HUES48 (cell line): Measurements from ENCODE around the gene PRELID1.

Experiments
- H3K27ac ChIP-seq: one replicate; pipeline ENCODE4 v1.7.0; 2013; ENCODE audit warnings: low read depth, low read length, inconsistent platforms
- H3K27me3 ChIP-seq: 2 replicates; pipeline ENCODE4 v1.6.1; 2013; ENCODE audit warnings: mild to moderate bottlenecking, low read length; ENCODE audit not compliant: control insufficient read depth, insufficient read depth
- H3K36me3 ChIP-seq: 2 replicates; pipeline ENCODE4 v1.6.1; 2013; ENCODE audit warnings: low read length; ENCODE audit not compliant: control insufficient read depth, insufficient read depth
- H3K4me1 ChIP-seq: 2 replicates; pipeline ENCODE4 v1.6.1; 2013; ENCODE audit warnings: mild to moderate bottlenecking, low read length; ENCODE audit not compliant: control insufficient read depth, insufficient read depth
- H3K4me3 ChIP-seq: 2 replicates; pipeline ENCODE4 v1.5.1; 2013; ENCODE audit warnings: mild to moderate bottlenecking, low read depth, low read length
- H3K9ac ChIP-seq: 2 replicates; pipeline ENCODE4 v1.6.1; 2013; ENCODE audit warnings: mild to moderate bottlenecking, low read depth, low read length, moderate library complexity
- H3K9me3 ChIP-seq: 2 replicates; pipeline ENCODE4 v1.6.1; 2013; ENCODE audit warnings: low read length; ENCODE audit not compliant: control insufficient read depth, insufficient read depth

The PRELID1 gene

DNA sequence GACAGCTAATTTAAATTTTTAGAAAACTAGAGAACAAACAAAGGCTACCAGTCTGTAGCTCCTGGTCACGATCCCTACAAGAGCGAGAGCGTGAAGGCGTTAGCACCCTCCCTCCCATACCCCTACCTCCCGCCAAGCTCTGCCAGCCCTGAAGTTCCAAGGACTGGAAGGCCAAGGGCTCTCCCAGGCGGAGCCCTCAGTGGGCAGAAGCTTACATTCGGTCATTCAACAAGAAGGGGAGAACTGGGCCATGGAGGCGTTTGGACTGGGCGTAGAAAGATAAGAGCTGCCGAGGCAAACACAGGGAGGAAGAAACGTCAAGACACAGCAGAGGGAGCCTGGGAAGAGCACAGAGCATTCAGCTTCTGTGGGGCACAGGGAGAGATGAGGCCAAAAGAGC lies 5.1 kb downstream of the PRELID1 start:
- Histone ChIP-seq H3K27ac (no peak overlapping the region), H3K4me3 (no peak overlapping the region), H3K9me3 (no peaks in the 10 kb centered on the region), H3K9ac (no peak overlapping the region), H3K27me3 (no peaks in the 10 kb centered on the region), H3K4me1 (peaks cover 9% of the 10 kb centered on the region; the same call in 1 of the 2 replicates), H3K36me3 (peaks cover 25% of the 10 kb centered on the region)

DNA sequence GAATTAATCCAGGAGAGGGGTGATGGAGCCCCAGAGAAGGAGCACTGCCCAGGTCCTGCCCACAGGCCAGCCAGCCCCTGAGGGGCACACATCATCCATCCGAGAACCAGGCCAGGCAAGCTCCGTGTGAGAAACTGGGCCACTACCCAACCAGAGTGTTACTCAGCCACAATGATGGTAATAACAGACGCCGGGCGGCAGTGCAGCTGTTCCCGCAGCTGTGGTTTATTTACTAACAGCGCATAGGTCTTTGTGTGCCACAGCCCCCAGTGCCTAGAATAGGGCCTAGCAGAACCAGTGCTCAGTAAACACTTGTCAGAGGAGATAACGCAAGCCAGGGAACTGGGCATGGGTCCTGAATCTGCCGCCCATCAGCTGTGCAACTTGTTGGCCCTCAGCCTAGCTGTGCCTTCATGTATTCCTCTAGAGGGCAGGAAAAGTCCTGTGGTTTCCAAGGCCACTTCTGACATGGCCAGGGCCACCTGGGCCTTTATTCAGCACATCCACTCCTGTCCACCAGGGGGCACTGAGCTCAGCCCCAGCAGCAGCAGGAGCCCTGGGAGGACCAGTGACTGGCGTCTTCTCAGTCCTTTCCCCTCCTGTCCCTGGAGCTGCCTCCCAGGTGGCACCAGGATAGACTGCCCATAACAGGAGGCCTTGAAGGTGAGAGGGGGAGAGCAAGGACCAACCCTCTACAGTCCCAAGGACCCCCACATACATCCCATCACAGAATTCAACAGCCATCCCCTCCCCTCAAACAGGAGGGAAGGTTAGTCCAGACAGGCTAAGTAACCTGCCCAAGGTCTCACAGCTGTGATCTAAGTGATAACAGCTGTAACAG lies 6.0 kb downstream of the PRELID1 start:
- Histone ChIP-seq H3K27me3 (no peaks in the 10 kb centered on the region), H3K9ac (no peak overlapping the region), H3K4me3 (no peak overlapping the region), H3K27ac (no peak overlapping the region), H3K4me1 (peaks cover 9% of the 10 kb centered on the region; the same call in 1 of the 2 replicates), H3K9me3 (no peaks in the 10 kb centered on the region), H3K36me3 (peaks cover 24% of the 10 kb centered on the region)

DNA sequence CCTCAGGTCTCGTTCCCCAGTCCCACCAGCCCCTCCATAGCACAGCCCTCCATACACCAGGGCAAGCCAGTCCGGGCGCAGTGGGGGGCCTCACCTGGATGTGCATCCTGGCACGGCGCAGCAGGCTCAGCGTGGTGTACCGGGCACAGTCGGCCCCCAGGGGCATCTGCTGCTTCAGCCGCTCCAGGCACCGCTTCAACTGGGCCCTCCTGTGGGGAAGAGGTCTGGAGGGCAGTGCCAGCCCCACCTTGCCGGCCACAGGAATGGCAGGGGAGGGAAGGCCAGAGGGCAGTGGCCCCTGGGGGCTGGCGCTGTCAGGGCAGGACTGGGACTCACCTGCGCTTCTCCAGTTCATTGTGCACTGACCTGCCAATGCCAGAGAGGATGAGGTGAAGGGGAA lies 6.7 kb downstream of the PRELID1 start:
- Histone ChIP-seq H3K27ac (no peak overlapping the region), H3K9me3 (no peaks in the 10 kb centered on the region), H3K4me1 (peaks cover 9% of the 10 kb centered on the region; the same call in 1 of the 2 replicates), H3K4me3 (no peak overlapping the region), H3K9ac (no peak overlapping the region), H3K36me3 (peaks cover 17% of the 10 kb centered on the region), H3K27me3 (no peaks in the 10 kb centered on the region)

DNA sequence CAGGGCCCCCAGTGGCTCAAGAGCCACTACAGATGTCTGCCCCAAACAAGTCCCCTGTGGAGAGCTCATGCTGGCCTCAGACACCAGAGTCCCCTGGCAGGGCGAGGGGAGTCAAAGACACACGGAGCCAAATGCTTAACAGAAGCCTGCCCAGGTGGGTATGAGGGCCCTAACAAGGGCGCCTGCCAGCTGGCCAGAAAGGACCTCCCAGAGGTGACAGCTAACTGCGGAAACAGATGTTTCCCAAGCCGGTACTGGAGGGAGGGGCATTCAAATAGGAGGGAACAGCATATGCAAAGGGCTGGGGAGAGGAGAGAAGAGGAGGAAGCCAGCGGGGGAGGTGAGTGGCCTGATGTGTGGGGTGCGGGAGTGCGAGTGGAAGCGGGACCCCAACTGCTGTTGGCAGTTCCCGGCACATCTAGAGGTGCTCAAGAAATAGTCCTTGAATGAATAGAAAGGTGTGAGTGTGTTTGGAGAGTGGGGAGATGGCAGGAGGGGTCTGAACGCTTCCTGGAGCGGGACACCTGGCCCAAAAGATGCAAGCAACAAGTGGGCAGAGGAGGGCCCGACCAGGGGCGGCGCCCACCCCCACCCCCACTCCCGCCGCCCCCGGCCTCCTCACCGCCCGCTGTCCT lies 7.3 kb downstream of the PRELID1 start:
- Histone ChIP-seq H3K4me3 (peak overlapping the region; percentile 62), H3K4me1 (peaks cover 9% of the 10 kb centered on the region; the same call in 1 of the 2 replicates), H3K27me3 (no peaks in the 10 kb centered on the region), H3K27ac (no peak overlapping the region), H3K9ac (no peak overlapping the region), H3K36me3 (peaks cover 11% of the 10 kb centered on the region), H3K9me3 (no peaks in the 10 kb centered on the region)

DNA sequence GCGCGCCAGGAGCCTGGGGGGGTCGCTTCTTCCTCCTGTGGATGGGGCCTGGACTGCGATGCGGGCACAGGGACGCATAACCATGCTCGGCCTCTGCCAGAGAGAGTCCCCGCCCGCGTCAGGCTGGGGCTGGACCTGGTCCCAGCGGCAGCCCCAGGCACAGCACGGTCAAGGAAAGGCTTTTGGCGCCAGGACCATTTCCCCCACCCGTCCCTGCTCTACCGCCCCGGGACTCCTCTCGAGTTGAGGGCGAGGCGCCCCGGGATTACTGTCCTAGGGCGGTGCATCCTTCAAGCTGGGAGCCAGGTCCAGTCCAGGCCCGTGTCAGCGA lies 7.8 kb downstream of the PRELID1 start:
- Histone ChIP-seq H3K27ac (peak overlapping the region; percentile 89), H3K4me3 (peak overlapping the region; percentile 62), H3K36me3 (peaks cover 7% of the 10 kb centered on the region), H3K4me1 (peaks cover 9% of the 10 kb centered on the region; the same call in 1 of the 2 replicates), H3K9me3 (no peaks in the 10 kb centered on the region), H3K9ac (no peak overlapping the region), H3K27me3 (no peaks in the 10 kb centered on the region)

DNA sequence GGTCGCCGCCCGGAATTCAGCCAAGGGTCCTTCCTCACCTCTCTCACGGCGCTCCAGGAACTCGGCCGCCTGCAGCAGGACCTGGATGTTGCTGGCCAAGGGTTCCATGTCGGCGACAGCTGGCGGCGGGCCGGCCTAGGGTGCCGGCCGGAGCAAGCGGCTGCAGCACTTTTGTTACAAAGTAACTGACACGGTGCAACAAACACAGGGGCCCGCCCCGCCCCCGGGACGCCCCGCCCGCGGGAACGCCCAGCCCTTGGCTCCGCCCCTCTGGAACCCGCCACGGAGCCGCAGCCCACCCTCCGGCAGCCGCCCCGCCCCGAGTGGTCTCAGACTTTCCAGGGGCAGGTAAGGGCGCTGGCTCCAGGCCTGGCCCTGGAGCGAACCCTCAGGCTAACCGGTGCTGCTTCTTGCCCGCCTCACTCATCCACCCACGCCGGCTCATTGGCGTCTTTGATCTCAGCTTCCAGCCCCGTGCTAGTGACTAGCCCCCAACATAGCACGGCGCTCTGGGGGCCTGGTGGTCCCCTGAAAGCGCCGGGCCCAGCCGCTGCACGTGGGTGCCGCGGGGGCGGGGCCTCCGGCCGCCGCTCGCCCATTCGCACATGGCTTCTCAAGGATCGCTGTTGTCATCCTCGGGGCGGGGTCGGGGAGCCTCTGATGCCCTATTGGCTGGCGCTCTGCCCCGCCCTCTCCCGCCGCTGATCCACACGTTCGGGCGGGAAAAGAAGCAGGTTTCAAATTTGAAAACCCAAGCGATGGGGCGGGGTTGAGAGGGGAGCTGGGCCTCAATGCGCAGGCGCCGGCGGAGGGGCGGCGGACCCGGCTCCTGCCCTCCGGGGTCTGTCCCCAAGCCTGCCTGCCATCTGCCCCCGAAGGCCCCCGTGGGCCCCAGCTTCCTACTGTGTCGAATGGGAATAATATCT lies 8.4 kb downstream of the PRELID1 start, which contains the start of gene MXD3:
Gene MXD3, minus strand, starts transcription at position 176 of the 926 bp plus-strand sequence. Its CDS starts 68 bp downstream, at position 108.
- H3K27me3 ChIP-seq, result no peaks in the 10 kb centered on the region
- no peaks in the 10 kb centered on the region for H3K9me3 ChIP-seq
- 0 out of 2 replicates have a peak, but pooled peaks cover under 1% of the 10 kb centered on the region for H3K36me3 ChIP-seq
- H3K4me3 ChIP-seq, result peak within 1 kb of the TSS; percentile 62
- H3K4me1 ChIP-seq, result peaks cover 9% of the 10 kb centered on the region; the same call in 1 of the 2 replicates
- peak within 1 kb of the TSS; percentile 89 for H3K27ac ChIP-seq
- H3K9ac ChIP-seq, result peak within 1 kb of the TSS; percentile 85

DNA sequence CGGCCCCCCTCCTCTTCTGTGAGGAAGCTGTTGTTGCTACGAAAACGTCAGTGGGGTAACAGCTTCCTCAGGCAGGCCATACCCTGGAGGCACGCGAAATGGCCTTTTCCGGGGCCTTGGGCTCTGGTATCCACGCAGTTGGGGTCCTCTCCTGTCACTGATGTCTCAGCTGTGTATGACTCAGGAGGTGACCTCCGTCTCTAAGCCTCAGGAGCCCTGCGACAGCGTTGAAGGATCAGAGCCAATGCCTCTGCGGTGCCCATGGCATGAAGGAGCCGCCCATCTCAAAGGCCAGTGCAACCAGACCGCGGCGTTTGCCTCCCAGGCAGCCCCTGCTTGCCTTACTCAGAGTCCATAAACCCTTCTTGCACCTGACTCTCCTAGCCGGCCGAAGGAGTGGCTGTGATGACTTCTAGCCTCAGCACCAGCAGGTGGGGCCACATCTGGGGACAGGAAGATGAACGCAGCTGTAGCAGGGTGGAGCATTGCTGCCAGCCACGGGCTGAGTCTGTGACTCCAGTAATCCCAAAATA lies 9.1 kb downstream of the PRELID1 start:
- no peak overlapping the region; the same call in 1 of the 2 replicates for H3K9ac ChIP-seq
- H3K27ac ChIP-seq, result peak overlapping the region; percentile 74
- H3K9me3 ChIP-seq, result no peaks in the 10 kb centered on the region
- H3K4me1 ChIP-seq, result peaks cover 9% of the 10 kb centered on the region; the same call in 1 of the 2 replicates
- H3K4me3 ChIP-seq, result peak overlapping the region; percentile 62
- H3K27me3 ChIP-seq, result no peaks in the 10 kb centered on the region
- H3K36me3 ChIP-seq, result no peaks in the 10 kb centered on the region

DNA sequence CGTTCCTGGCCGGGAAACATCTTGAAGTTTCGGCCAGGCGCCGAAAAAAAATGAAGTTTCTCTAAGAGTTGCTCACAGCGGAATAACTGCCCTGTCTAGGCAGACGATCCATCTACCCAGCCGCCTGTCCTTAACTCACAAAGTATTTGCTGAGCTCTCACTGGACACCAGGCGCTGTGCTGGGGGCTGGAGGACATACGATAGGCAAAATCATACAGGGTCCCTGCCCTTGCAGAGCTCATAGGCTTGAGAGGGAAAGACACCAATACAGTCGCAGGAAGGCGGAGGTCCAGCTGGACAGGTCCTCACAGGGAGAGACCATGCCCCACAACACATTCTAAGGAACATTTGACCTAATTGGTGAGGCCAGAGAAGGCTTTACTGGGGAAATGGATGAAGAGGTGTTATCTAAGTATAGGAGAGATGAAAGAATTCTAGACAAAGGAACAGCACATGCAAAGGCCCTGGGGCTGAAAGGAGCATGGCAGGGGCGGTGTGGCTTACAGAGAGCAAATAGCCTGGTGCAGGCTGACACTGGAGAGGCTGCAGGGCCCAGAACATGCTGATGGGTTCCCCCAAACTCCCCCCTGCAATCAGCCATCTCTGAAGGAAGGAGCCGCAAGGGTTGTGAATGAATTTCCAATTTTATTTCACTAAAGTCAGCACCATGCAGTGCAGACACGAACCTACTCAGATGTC lies 10.1 kb downstream of the PRELID1 start:
- H3K27ac ChIP-seq, result no peak overlapping the region

DNA sequence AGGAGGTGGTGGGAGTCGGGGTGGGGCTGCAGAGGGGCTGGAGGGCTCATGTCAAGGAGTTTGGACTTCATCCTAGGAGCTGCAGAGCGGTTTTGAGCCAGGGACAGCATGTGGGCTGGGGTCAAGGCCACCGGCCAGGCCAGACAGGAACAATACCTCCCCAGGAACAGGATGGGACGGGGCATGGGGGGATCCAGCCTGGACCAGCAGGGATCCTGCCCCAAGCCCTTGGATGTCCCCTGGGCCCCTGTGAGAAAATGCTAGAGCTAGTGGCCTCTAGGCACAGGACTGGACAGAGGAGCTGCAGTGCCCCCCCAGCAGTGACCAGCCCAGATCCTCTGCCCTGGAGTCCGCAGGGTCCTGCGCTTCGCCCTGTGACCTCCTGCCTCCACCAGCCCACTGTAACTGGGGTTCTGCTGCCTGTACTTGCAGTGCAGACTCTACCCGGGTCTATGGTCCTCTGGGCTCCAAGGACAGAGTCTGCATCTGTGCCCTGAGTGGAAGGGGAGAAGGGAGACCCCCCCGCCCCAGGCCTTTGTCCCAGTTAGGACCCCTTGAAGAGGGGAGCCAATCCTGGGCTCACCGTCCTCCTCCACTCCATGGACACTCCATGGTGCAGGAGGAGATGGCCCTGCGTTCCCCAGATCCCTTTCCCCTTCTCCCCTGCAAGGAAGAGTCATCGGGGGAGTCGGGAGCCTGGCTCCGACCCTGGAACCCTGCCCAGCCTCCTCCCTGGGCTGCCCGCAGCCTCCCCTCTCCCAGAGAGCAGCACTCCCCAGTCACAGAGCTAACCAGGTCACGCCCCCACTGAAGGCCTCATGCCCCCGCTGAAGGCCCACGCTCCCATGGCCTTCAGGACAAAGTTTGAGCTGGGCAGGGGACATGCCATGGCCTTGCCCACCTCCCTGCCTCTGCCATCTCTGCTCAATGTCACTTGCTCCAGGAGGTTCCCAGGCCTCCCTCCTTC lies 11.1 kb downstream of the PRELID1 start:
- H3K27ac ChIP-seq, result no peak overlapping the region

More for the DNA sequence above, 10.1 kb downstream of the PRELID1 start:
- Histone ChIP-seq H3K9me3 (no peaks in the 10 kb centered on the region), H3K36me3 (no peaks in the 10 kb centered on the region), H3K9ac (no peak overlapping the region), H3K4me3 (no peak overlapping the region), H3K4me1 (peaks cover 13% of the 10 kb centered on the region; the same call in 1 of the 2 replicates), H3K27me3 (no peaks in the 10 kb centered on the region)

More for the DNA sequence above, 11.1 kb downstream of the PRELID1 start:
- Histone ChIP-seq H3K27me3 (no peaks in the 10 kb centered on the region), H3K4me1 (peaks cover 13% of the 10 kb centered on the region; the same call in 1 of the 2 replicates), H3K4me3 (no peak overlapping the region), H3K9ac (no peak overlapping the region), H3K9me3 (no peaks in the 10 kb centered on the region), H3K36me3 (no peaks in the 10 kb centered on the region)
